ENCODE measurements around the gene HID1.
A peak's percentile ranks its signal among the peaks of the same experiment; 100 is the strongest.
"Not testable (repeated sequence)": the region's sequence is repeated elsewhere in the genome, so short reads cannot be mapped to it uniquely, and the experiment has no call there.

HID1 gene

GRCh38 chr17:74972107-74972972, at the start of gene HID1:
Gene HID1, minus strand, starts transcription at chr17:74972759. Its CDS starts 103 bp downstream, at chr17:74972656.
- peak; percentile 73 for DNase-seq

GRCh38 chr17:75020331-75021110, 48.0 kb upstream of the HID1 start:
- no peak for DNase-seq

- DNase-seq = no peak
Measured at GRCh38 chr17:75019710-75020109, 47.2 kb upstream of the HID1 start.

- no peak for DNase-seq
Measured at GRCh38 chr17:75019146-75019545, 46.6 kb upstream of the HID1 start.

- DNase-seq = no peak
Measured at GRCh38 chr17:75013092-75013559, 40.6 kb upstream of the HID1 start.

GRCh38 chr17:75012346-75013091, 40.0 kb upstream of the HID1 start, which contains the start of gene MRPL58:
Gene MRPL58, plus strand, starts transcription at chr17:75012670. Its CDS starts 17 bp downstream, at chr17:75012687.
- peak; percentile 86 for DNase-seq

GRCh38 chr17:75012096-75012345, 39.5 kb upstream of the HID1 start:
- DNase-seq = no peak

- DNase-seq = no peak
Measured at GRCh38 chr17:75011401-75012095, 39.0 kb upstream of the HID1 start.

- peak; percentile 8 for DNase-seq
Measured at GRCh38 chr17:75010683-75011400, 38.3 kb upstream of the HID1 start.

GRCh38 chr17:75009139-75009724, 36.7 kb upstream of the HID1 start:
- no peak for DNase-seq

GRCh38 chr17:75008373-75008772, 35.8 kb upstream of the HID1 start:
- no peak for DNase-seq

GRCh38 chr17:75006653-75007052, 34.1 kb upstream of the HID1 start:
- DNase-seq = no peak

- DNase-seq = not testable (repeated sequence)
Measured at GRCh38 chr17:75006084-75006483, 33.5 kb upstream of the HID1 start.

GRCh38 chr17:75005291-75005690, 32.7 kb upstream of the HID1 start:
- DNase-seq = no peak

GRCh38 chr17:75004371-75004770, 31.8 kb upstream of the HID1 start:
- no peak for DNase-seq

- no peak for DNase-seq
Measured at GRCh38 chr17:75003957-75004355, 31.4 kb upstream of the HID1 start.

GRCh38 chr17:75003070-75003956, 30.8 kb upstream of the HID1 start:
- DNase-seq = no peak

- no peak for DNase-seq
Measured at GRCh38 chr17:75001915-75002843, 29.6 kb upstream of the HID1 start.

- no peak for DNase-seq
Measured at GRCh38 chr17:74999523-74999922, 27.0 kb upstream of the HID1 start.
